GM12873 (cell line): ENCODE measurements around the gene ANKRD33.

Experiments
- CTCF ChIP-seq: IDR thresholded peaks from 2 replicates; pipeline ENCODE4 v1.5.1; 2012; ENCODE audit warnings: low read depth, mild to moderate bottlenecking, moderate library complexity, low read length, control low read depth; ENCODE audit not compliant: insufficient read depth; ENCODE audit errors: missing control alignments

Gene ANKRD33

DNA sequence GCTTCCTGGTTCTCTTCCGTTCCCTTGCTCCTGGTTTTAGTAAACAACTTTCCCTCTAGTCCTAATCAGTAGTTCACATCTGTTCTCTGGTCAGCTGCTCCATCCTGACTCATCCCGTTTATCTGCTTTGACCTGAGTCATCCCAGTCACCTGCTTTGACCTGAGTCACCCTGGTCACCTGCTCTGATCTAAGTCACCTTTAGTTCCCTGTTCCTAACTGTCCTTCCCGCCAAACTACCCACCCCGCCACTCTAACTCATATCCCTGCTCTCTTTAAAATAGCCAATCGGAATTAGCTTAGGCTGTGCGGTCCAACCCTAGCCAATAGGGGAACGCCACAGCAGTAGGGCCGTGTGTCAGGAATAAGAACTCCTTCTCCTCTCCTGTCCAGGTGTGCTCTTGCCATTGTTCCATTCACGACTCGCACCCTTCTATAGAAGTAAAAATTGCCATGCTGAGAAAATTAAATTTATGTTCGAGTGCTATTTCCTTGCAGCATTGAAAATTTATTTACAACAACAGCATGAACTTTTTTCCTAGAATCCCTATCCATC is 3.1 kb upstream of the ANKRD33 start:
- no peak for TF ChIP-seq CTCF

DNA sequence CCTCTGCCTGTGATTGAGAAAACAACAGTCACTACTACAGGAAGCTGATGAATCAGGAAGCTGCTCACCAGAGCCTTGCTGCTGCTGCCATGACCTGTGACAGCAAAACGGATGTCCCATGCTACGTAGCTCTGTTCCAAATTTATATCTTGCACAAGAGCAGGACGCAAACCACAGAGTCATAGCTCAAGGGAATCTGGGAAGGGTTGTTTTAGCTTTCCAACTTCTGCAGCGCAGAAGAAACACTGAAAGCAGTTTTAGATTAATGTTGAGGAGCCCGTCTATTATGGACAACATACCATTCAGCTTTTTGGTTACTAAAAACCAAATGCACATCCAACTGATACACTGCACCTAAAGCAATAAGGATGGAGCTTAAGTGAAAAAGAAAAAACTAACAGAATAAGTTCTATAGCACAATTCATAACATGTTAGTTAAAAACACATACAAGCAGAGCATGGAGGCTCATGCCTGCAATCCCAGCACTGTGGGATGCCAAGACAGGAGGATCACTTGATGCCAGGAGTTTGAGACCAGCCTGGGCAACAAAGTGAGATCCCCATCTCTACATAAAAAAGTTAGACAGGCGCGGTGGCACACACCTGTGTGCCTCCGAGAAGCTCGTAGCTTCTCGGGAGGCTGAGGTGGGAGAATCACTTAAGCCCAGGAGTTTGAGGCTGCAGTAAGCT is 1.7 kb upstream of the ANKRD33 start:
- no peak for TF ChIP-seq CTCF

DNA sequence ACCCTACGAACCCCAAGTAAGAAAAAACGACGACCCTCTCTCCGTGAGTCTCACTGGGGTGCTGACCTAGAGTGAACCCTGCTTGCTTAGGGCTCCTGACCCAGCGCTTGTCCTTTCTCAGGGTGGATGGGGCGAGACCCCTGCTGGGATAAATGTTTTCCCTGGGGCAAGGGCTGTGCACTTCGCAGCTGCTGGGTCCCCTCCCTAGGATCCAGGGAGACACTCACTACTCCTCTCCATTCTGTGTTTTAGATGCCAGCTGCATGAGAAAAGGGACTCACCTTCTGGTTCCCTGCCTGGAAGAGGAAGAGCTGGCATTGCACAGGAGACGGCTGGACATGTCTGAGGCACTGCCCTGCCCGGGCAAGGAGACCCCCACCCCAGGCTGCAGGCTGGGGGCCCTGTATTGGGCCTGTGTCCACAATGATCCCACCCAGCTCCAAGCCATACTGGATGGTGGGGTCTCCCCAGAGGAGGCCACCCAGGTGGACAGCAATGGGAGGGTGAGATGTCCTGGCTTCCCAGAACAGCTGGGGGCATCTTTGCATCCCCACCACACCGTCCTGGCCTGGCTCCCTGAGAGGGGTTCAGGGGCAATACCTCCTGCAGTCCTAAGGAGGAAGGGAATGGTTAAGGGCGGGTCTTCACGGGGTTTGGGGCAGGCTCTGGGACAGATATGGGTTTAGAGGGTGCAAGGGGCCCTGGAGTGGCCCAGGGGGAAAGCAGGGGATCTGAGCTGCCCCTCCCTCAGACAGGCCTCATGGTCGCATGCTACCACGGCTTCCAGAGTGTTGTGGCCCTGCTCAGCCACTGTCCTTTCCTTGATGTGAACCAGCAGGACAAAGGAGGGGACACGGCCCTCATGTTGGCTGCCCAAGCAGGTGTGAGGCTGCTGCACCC is 663 bp downstream of the ANKRD33 start:
- no peak for TF ChIP-seq CTCF

DNA sequence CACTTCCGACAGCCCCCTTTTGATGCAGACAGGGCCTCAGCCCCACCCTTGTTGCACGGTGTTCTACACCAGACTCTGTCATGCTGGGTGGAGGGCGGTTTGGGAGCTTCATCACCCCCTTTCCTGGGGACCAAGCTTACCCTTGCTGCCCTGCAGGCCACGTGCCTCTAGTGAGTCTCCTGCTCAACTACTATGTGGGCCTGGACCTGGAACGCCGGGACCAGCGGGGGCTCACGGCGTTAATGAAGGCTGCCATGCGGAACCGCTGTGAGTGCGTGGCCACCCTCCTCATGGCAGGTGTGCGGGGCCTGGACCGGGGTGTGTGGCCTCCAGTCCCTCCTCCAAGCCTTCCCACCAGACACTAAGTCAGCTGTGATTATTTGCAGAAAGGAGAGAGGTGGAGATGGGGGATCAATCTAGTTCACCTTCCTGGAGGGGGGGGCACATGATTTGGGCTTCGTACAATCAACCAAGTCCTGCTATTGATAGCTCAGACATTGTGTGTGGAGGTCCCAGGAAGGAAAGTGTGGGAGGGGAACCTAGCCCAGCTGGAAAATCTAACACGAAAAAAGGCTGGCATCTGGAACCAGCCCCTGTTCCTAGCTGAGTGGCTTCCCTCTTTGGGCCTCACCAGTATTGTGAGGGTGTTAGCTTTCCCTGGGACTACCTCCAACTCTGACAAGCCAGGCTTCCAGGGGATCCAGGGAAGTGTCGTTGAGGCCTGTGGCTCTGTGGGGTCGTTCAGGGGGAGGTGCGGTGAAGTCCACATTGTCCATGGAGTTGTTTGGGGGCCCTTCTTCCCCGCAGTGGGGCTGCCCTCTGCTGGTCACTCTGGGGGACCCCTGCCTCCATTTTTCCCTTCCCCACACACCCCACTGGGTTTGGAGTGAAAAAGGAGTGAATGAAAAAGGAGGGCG is 1.6 kb downstream of the ANKRD33 start:
- peak; percentile 26 for TF ChIP-seq CTCF

- no peak for TF ChIP-seq CTCF
These were observed 2.2 kb downstream of the ANKRD33 start for GRCh38 chr12:51890133-51890464.

DNA sequence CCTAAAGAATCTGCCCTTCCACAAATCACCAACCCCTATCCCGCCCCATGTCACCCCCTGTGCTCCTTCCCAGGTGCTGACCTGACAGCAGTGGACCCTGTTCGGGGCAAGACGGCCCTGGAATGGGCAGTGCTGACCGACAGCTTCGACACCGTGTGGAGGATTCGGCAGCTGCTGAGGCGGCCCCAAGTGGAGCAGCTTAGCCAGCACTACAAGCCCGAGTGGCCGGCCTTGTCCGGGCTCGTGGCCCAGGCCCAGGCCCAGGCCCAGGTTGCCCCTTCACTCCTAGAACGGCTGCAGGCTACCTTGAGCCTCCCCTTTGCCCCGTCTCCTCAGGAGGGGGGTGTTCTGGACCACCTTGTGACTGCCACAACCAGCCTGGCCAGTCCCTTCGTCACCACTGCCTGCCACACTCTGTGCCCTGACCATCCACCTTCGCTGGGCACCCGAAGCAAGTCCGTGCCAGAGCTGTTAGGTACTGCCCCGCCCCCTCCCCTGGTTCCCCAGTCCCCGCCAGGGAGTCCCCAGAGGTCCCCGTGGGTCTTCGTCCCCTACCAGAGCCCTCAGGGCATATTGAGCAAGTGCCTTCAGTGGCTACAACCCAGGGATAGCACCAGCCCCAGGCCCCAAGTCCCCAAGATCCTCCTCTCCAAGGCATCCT is 2.7 kb downstream of the ANKRD33 start:
- no peak for TF ChIP-seq CTCF
